RWPE1 (cell line): ENCODE data around the gene USP17L28.
"Not testable (repeated sequence)": the region's sequence is repeated elsewhere in the genome, so short reads cannot be mapped to it uniquely, and the experiment has no call there.

Experiments
- CTCF ChIA-PET: fragments of 350-600 bp; sonication (Branson Sonifier 250); formaldehyde crosslinking; extraction: SDS; loops from one replicate; lab custom pipeline; 2021; lab: Yijun Ruan, JAX
- POLR2A ChIA-PET: fragments of 400-600 bp; formaldehyde crosslinking; extraction: SDS; loops from one replicate; lab custom pipeline; 2020; ENCODE audit warnings: antibody characterized with exemption; ENCODE audit not compliant: low non-redundant PET; lab: Yijun Ruan, JAX
- DNase-seq: peaks from one replicate; pipeline ENCODE4 v3.0.0; 2012; ENCODE audit warnings: low spot score
- H3K27ac ChIP-seq: fragments of 450-650 bp; 2 replicates; pipeline ENCODE4 v1.5.1; 2017
- CTCF ChIP-seq: fragments of 450-650 bp; conservative IDR thresholded peaks from 2 replicates; pipeline ENCODE4 v1.5.1; 2017; ENCODE audit warnings: low read depth, mild to moderate bottlenecking

The USP17L28 gene

DNA sequence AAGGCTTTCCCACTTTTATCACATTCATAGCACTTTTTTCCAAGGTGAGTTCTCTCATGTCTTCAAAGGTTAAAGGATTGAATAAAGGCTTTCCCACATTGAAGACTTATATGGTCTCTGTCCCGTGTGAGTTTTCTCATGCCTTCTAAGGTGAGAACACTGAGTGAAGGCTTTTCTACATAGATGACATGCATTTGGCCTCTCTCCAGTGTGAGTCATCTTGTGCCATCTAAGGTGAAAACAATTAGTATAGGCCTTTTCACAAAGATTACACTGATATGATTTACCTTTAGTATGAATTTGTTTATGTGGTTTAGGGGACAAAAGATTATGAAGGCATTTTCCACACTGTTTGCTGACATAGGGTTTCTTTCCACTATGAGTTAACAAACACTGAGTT is 35.4 kb downstream of the USP17L28 start:
- no peak for DNase-seq
- no peak overlapping the region for H3K27ac ChIP-seq
- no peak for TF ChIP-seq CTCF
- ChIA-PET POLR2A (no interaction called here), CTCF (no interaction called here)

- POLR2A ChIA-PET, H3K27ac ChIP-seq, DNase-seq, CTCF ChIA-PET: not testable (repeated sequence)
Measured at GRCh38 chr4:9389001-9389400, 40.3 kb downstream of the USP17L28 start.
